Mesothelial cell of epicardium (in vitro differentiated cells): ENCODE data around the gene CYYR1. TPM values are rescaled to one million over a fixed set of nuclear protein-coding genes. Genes with fewer than 3 reads are reported as not detected.

Experiments used
- DNase-seq, 2 experiments: peaks; one replicate each; pipeline ENCODE4 v3.0.0; 2021; ENCODE audit warnings: low spot score in 2 of 2; ENCODE audit not compliant: unreplicated experiment in 2 of 2
- H3K27ac Mint-ChIP-seq: 2 replicates; pipeline ENCODE4 v1.8.0; 2021; ENCODE audit warnings: mixed read lengths
- H3K27me3 Mint-ChIP-seq: 2 replicates; pipeline ENCODE4 v1.8.0; 2021; ENCODE audit warnings: low read depth, mixed read lengths
- H3K36me3 Mint-ChIP-seq: 2 replicates; pipeline ENCODE4 v1.8.0; 2021; ENCODE audit warnings: mixed read lengths
- H3K4me1 Mint-ChIP-seq: 2 replicates; pipeline ENCODE4 v1.8.0; 2021; ENCODE audit warnings: mixed read lengths
- H3K4me3 Mint-ChIP-seq: 2 replicates; pipeline ENCODE4 v1.8.0; 2021; ENCODE audit warnings: mild to moderate bottlenecking, moderate library complexity, mixed read lengths
- H3K9me3 Mint-ChIP-seq: 2 replicates; pipeline ENCODE4 v1.8.0; 2021; ENCODE audit warnings: mixed read lengths
- CTCF ChIP-seq: fragments of 200-600 bp; sonication (generic); IDR thresholded peaks from one replicate; pipeline ENCODE4 v1.5.0; 2021; ENCODE audit warnings: antibody characterized with exemption; ENCODE audit not compliant: unreplicated experiment
- total RNA-seq: library from RNA; stranded (reverse); gene quantifications from 3 replicates; pipeline ENCODE4 v1.2.1, GENCODE V29; 2021

The CYYR1 gene
- total RNA-seq, 1 donor from 2014 or later = 19.3 TPM

DNA sequence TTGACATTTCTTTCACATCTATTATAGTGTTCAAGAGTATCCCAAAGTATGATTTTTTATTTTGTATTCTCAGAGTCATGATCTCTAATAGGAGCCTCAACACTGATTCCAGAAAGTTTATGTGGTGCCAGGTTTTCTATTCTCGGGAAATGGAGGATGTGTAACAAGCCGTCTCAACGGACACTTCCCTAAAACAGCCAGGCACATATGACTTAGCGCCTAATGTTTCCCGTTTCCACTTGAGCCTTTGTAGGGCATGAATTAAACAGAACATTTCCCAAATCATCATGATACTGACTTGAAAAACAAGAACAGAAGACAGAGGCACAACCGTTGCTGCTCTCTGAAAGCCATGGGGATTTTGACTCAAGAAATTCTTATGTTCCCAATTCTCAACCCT, 8.0 kb downstream of the CYYR1 start:
- Mint-ChIP-seq H3K4me3 (no peak overlapping the region), H3K36me3 (peaks cover 19% of the 10 kb centered on the region), H3K27ac (no peak overlapping the region), H3K4me1 (peaks cover 18% of the 10 kb centered on the region), H3K9me3 (peaks cover 11% of the 10 kb centered on the region), H3K27me3 (no peaks in the 10 kb centered on the region)
- TF ChIP-seq CTCF = no peak
- no peak for DNase-seq

- no peak for DNase-seq
- TF ChIP-seq CTCF = no peak
- Mint-ChIP-seq H3K4me1 (peaks cover 12% of the 10 kb centered on the region), H3K9me3 (peaks cover 7% of the 10 kb centered on the region), H3K4me3 (no peak overlapping the region), H3K36me3 (peaks cover 16% of the 10 kb centered on the region), H3K27ac (no peak overlapping the region), H3K27me3 (no peaks in the 10 kb centered on the region)
Measured at GRCh38 chr21:26563856-26564503, 9.1 kb downstream of the CYYR1 start.

DNA sequence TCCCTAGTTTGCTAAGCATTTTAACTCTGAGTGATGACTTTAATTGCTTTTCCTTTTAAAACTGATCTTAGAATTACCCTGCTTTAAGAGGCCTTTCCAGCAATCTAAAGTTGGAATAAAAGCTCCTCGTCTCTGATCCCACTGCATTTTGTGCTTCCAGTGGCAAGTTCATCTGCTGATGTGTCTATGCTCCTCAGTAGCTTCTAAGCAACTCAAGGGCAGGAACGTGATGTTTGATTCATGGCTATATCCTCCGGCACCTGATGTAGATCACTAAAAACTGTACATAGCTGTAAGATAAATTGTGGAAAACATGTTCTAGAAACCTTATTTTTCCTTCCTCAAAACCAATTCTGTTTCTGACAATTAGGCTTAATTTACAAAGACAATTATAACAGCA, 12.5 kb downstream of the CYYR1 start:
- Mint-ChIP-seq H3K27me3 (no peaks in the 10 kb centered on the region), H3K4me1 (peaks cover 21% of the 10 kb centered on the region), H3K9me3 (peaks cover 7% of the 10 kb centered on the region), H3K27ac (no peak overlapping the region), H3K36me3 (peaks cover 27% of the 10 kb centered on the region), H3K4me3 (no peak overlapping the region)
- no peak for DNase-seq
- no peak for TF ChIP-seq CTCF

GRCh38 chr21:26559099-26559498, 14.0 kb downstream of the CYYR1 start:
- peaks cover 7% of the 10 kb centered on the region for H3K9me3 Mint-ChIP-seq
- TF ChIP-seq CTCF = no peak
- peaks cover 21% of the 10 kb centered on the region for H3K4me1 Mint-ChIP-seq
- H3K4me3 Mint-ChIP-seq = no peak overlapping the region
- H3K36me3 Mint-ChIP-seq = peaks cover 20% of the 10 kb centered on the region
- H3K27ac Mint-ChIP-seq = no peak overlapping the region
- no peaks in the 10 kb centered on the region for H3K27me3 Mint-ChIP-seq
- no peak for DNase-seq

DNA sequence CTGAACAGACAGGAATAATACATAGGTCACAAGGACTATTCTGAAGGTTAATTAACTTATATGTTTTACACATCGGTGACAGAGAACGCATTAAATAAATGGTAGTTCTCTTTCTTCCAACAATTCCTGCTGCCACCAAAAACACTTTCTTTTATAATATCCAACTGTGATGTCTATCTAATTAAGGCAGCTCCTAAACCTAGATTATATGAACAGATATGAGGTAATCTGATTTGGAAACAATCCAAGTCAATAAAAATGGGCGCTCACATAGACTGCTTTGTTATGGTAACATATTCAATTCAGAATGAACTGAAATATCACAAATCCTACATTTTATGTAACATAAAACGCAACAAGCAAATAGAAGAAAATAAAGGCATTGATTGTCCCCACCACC, 16.0 kb downstream of the CYYR1 start:
- peaks cover 20% of the 10 kb centered on the region for H3K36me3 Mint-ChIP-seq
- H3K27me3 Mint-ChIP-seq = no peaks in the 10 kb centered on the region
- H3K9me3 Mint-ChIP-seq = peaks cover 7% of the 10 kb centered on the region
- H3K27ac Mint-ChIP-seq = no peak overlapping the region
- peaks cover 20% of the 10 kb centered on the region for H3K4me1 Mint-ChIP-seq
- no peak for TF ChIP-seq CTCF
- no peak for DNase-seq
- H3K4me3 Mint-ChIP-seq = no peak overlapping the region
